Adrenal gland (tissue), 5 donors: ENCODE results near the gene SLIT2.

ENCODE experiments used
- CTCF ChIP-seq, 6 experiments: fragments of 450-650 bp in 4 of 6; fragments of 200-600 bp in 2 of 6; sonication (generic) in 1 of 6; IDR thresholded peaks; 1 replicate in 5 of 6; 2 replicates in 1 of 6; pipeline versions ENCODE4 v1.5.1 to v1.8.0; 2016 to 2021; ENCODE audit warnings: antibody characterized with exemption in 6 of 6, mild to moderate bottlenecking in 2 of 6, moderate library complexity in 1 of 6
- POLR2A ChIP-seq, 2 donors: fragments of 450-650 bp; IDR thresholded peaks; one replicate each; pipeline ENCODE4 v1.6.1; 2017; ENCODE audit warnings: antibody characterized with exemption in 2 of 2, mild to moderate bottlenecking in 2 of 2, moderate library complexity in 1 of 2
- donor health status: DM: no; HTN: no; CAD: no.

GRCh38 chr4:20256381-20256881 is 4.7 kb downstream of the SLIT2 start:
- TF ChIP-seq CTCF (IDR thresholded peaks at IDR 0.05) (no peak), POLR2A (IDR thresholded peaks at IDR 0.05) (no peak)
